Left kidney (tissue), 2 donors: Measurements from ENCODE around the gene ADSL. TPM values are rescaled to one million over a fixed set of nuclear protein-coding genes. Genes with fewer than 3 reads are reported as not detected.

ENCODE experiments used
- DNase-seq: peaks from one replicate; pipeline ENCODE4 v3.0.0-alpha.2; 2013
- polyA plus RNA-seq: library from polyadenylated mRNA; unstranded; fragments of 120-200 nt; gene quantifications from one replicate; pipeline ENCODE4 v1.2.1, GENCODE V29; 2013; ENCODE audit not compliant: insufficient read length

ADSL gene
- polyA plus RNA-seq, 1 donor = 119 TPM

GRCh38 chr22:40436505-40437431, 90.5 kb downstream of the ADSL start:
- peak; percentile 75 for DNase-seq

Other genes with a start within 250 kb of the ADSL start
- gene TNRC6B, start 168.6 kb upstream of the ADSL start, polyA plus RNA-seq = 19.3 TPM
- gene SGSM3, start 24.1 kb downstream of the ADSL start, polyA plus RNA-seq = 58.1 TPM